ENCODE results near the gene TPMT.

DNA sequence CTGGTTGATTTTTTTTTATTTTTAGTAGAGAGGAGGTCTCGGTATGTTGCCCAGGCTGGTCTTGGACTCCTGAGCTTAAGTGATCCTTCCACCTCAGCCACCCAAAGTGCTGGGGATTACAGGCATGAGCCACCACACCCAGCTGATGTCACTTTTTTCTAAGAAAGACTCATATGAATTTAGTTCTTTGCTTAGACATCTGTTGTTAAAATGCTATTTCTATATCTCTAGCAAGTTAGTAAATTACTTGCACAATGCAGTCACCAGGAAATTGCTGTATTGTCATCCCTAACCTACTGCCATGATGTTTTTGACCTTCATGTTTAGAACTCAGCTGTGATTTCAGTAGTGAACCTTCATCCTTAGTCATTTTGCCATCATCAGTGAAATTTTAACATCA, 6.0 kb upstream of the TPMT start:
- TF ChIP-seq CTCF (IDR thresholded peaks at IDR 0.05) (no peak), POLR2A (IDR thresholded peaks at IDR 0.05) (no peak)

Data from Peyer's patch (tissue), 4 donors.